ENCODE measurements around the gene KRTAP2-4. TPM values are rescaled to one million over a fixed set of nuclear protein-coding genes. Genes with fewer than 3 reads are reported as not detected.
"Not testable (repeated sequence)": the region's sequence is repeated elsewhere in the genome, so short reads cannot be mapped to it uniquely, and the experiment has no call there.

Gene KRTAP2-4
- total RNA-seq, 2 donors from 2014 or later, result not detected

- H3K4me1 ChIP-seq (ENCODE audit: control insufficient read depth in 1 of 2, low read depth in 2 of 2), result no peaks in the 10 kb centered on the region
- H3K9me3 ChIP-seq, result no peaks in the 10 kb centered on the region
- H3K27me3 ChIP-seq (replicated peaks; ENCODE audit: insufficient read depth), result no peaks in the 10 kb centered on the region
- H3K36me3 ChIP-seq, result no peaks in the 10 kb centered on the region
- ATAC-seq (ENCODE audit: insufficient number of reproducible peaks, low FRiP score, low read depth) (no peak), DNase-seq (ENCODE audit: low spot score) (no peak)
- H3K27ac ChIP-seq, result no peak overlapping the region
- TF ChIP-seq CTCF (IDR thresholded peaks at IDR 0.05), result no peak
- H3K4me3 ChIP-seq, result no peak overlapping the region
These were observed 30.4 kb upstream of the KRTAP2-4 start for GRCh38 chr17:41096055-41096454.

- not testable (repeated sequence) for DNase-seq (ENCODE audit: low spot score); ATAC-seq (ENCODE audit: insufficient number of reproducible peaks, low FRiP score, low read depth); H3K4me1 ChIP-seq (ENCODE audit: control insufficient read depth in 1 of 2, low read depth in 2 of 2); H3K27ac ChIP-seq; H3K27me3 ChIP-seq (replicated peaks; ENCODE audit: insufficient read depth); H3K4me3 ChIP-seq; H3K9me3 ChIP-seq; H3K36me3 ChIP-seq
These were observed 23.2 kb upstream of the KRTAP2-4 start for GRCh38 chr17:41088760-41089352.

- not testable (repeated sequence) for H3K9me3 ChIP-seq; H3K27me3 ChIP-seq (replicated peaks; ENCODE audit: insufficient read depth); H3K27ac ChIP-seq; ATAC-seq (ENCODE audit: insufficient number of reproducible peaks, low FRiP score, low read depth); H3K4me3 ChIP-seq; H3K36me3 ChIP-seq; H3K4me1 ChIP-seq (ENCODE audit: control insufficient read depth in 1 of 2, low read depth in 2 of 2); DNase-seq (ENCODE audit: low spot score)
These were observed 18.6 kb upstream of the KRTAP2-4 start, which contains the start of gene KRTAP4-7 for GRCh38 chr17:41084100-41084856. Gene KRTAP4-7, plus strand, starts transcription at chr17:41084150. Its CDS starts 57 bp downstream, at chr17:41084207.

GRCh38 chr17:41083427-41083826, 17.7 kb upstream of the KRTAP2-4 start:
- not testable (repeated sequence) for DNase-seq (ENCODE audit: low spot score); H3K27ac ChIP-seq; H3K36me3 ChIP-seq; H3K4me3 ChIP-seq; ATAC-seq (ENCODE audit: insufficient number of reproducible peaks, low FRiP score, low read depth); H3K9me3 ChIP-seq; H3K4me1 ChIP-seq (ENCODE audit: control insufficient read depth in 1 of 2, low read depth in 2 of 2); H3K27me3 ChIP-seq (replicated peaks; ENCODE audit: insufficient read depth)

GRCh38 chr17:41082626-41083025, 16.9 kb upstream of the KRTAP2-4 start:
- ATAC-seq (ENCODE audit: insufficient number of reproducible peaks, low FRiP score, low read depth) (no peak), DNase-seq (ENCODE audit: low spot score) (no peak)
- Histone ChIP-seq H3K36me3 (no peaks in the 10 kb centered on the region), H3K27me3 (replicated peaks; ENCODE audit: insufficient read depth) (no peaks in the 10 kb centered on the region), H3K4me3 (no peak overlapping the region), H3K9me3 (no peaks in the 10 kb centered on the region), H3K4me1 (ENCODE audit: control insufficient read depth in 1 of 2, low read depth in 2 of 2) (no peaks in the 10 kb centered on the region), H3K27ac (no peak overlapping the region)
- no peak for TF ChIP-seq CTCF (IDR thresholded peaks at IDR 0.05)

GRCh38 chr17:41076788-41077187, 11.1 kb upstream of the KRTAP2-4 start:
- no peak for ATAC-seq (ENCODE audit: insufficient number of reproducible peaks, low FRiP score, low read depth)

More at GRCh38 chr17:41076788-41077187, 11.1 kb upstream of the KRTAP2-4 start:
- no peaks in the 10 kb centered on the region for H3K36me3 ChIP-seq
- no peaks in the 10 kb centered on the region for H3K4me1 ChIP-seq (ENCODE audit: control insufficient read depth in 1 of 2, low read depth in 2 of 2)
- TF ChIP-seq CTCF (IDR thresholded peaks at IDR 0.05), result no peak
- H3K27me3 ChIP-seq (replicated peaks; ENCODE audit: insufficient read depth), result no peaks in the 10 kb centered on the region
- no peak for DNase-seq (ENCODE audit: low spot score)
- no peak overlapping the region for H3K27ac ChIP-seq
- no peak overlapping the region for H3K4me3 ChIP-seq
- no peaks in the 10 kb centered on the region for H3K9me3 ChIP-seq
